Measurements from ENCODE around the gene UPP1. TPM values are rescaled to one million over a fixed set of nuclear protein-coding genes. Genes with fewer than 3 reads are reported as not detected.
"Not testable (repeated sequence)": the region's sequence is repeated elsewhere in the genome, so short reads cannot be mapped to it uniquely, and the experiment has no call there.

UPP1 gene
- total and polyA plus RNA-seq, 10 of the 15 experiments (the other 5 are each of a cell fraction or from before 2014, with no cell fraction given) = 0.93 to 7.9 (median 3.8) TPM

DNA sequence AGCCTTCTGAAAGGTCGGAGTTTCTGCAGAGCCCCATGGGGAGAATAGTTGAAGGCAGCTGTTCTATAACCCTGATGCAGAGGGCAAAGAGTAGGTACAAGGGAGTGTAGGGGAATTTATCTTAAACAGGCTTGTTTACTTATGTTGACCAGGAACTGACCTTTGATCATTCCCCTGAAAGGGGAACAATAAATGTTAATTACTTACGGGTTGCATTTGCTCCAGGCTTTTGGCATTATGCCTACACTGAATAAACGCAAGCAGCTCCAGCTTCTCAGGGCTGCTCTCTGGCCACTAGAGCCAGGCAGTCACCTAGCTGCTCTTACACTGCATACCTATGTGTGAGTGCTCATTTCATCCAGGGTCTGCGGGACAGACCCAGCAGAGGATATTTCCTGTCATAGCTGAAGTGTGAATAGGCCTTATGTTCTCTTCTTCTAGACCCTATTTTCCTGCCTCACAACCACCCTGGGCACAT is 55.3 kb downstream of the UPP1 start (continued):
- TF ChIP-seq, protein P1, sequence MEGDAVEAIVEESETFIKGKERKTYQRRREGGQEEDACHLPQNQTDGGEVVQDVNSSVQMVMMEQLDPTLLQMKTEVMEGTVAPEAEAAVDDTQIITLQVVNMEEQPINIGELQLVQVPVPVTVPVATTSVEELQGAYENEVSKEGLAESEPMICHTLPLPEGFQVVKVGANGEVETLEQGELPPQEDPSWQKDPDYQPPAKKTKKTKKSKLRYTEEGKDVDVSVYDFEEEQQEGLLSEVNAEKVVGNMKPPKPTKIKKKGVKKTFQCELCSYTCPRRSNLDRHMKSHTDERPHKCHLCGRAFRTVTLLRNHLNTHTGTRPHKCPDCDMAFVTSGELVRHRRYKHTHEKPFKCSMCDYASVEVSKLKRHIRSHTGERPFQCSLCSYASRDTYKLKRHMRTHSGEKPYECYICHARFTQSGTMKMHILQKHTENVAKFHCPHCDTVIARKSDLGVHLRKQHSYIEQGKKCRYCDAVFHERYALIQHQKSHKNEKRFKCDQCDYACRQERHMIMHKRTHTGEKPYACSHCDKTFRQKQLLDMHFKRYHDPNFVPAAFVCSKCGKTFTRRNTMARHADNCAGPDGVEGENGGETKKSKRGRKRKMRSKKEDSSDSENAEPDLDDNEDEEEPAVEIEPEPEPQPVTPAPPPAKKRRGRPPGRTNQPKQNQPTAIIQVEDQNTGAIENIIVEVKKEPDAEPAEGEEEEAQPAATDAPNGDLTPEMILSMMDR (IDR thresholded peaks at IDR 0.05 in 2 of 3, conservative IDR thresholded peaks at IDR 0.05 in 1 of 3; ENCODE audit: control insufficient read depth in 2 of 3, extremely low read depth in 1 of 3, insufficient read depth in 1 of 3, low read depth in 3 of 3, low read length in 3 of 3) = no peak

DNA sequence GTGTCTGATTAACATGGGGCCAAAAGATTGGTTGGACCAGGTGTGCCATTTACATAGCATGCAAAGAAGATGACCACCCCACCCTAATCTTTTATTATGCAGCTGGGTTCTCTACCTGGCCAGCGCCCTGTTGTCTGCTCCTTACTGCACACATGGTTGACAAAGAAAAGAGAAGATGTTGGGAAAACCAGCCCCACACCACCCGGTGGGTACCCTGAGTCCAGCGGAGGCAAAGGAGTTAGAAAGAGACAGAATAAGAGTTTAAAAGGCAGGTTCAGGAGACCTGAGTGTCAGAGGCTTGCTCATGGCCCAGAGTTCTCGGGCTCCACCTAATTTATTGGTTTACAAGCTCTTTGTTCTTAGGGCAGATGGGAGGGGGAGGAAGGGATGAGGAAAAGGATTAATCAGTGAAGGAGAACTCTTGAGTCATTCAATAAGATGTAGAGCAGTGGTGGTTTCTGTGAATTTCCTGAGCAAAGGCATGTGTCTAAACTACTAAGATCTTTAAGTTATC is 58.1 kb downstream of the UPP1 start:
- Histone ChIP-seq H3K9me3 (replicated peaks; ENCODE audit: control insufficient read depth, insufficient read depth, low read length) (no peaks in the 10 kb centered on the region), H3K9ac (ENCODE audit: control insufficient read depth, insufficient read depth, low read length) (no peak overlapping the region), H3K27me3 (replicated peaks in 1 of 2; ENCODE audit: control insufficient read depth in 2 of 2, insufficient read depth in 2 of 2, low read length in 1 of 2) (peaks cover 0 to 2% of the 10 kb centered on the region in 2 experiments; a peak in 3 of 4 replicates), H3K4me1 (ENCODE audit: control insufficient read depth, insufficient read depth, low read length) (no peaks in the 10 kb centered on the region), H2AFZ (ENCODE audit: control insufficient read depth, low read depth, low read length) (no peak overlapping the region), H4K20me1 (ENCODE audit: control insufficient read depth, insufficient read depth) (no peaks in the 10 kb centered on the region), H3K36me3 (ENCODE audit: control insufficient read depth in 2 of 2, insufficient read depth in 2 of 2, low read length in 1 of 2) (no peaks in the 10 kb centered on the region), H3K79me2 (ENCODE audit: control insufficient read depth, insufficient read depth, low read length) (no peaks in the 10 kb centered on the region), H3K4me2 (ENCODE audit: control insufficient read depth, insufficient read depth) (no peak overlapping the region), H3K4me3 (no peak overlapping the region), H3K27ac (ENCODE audit: control insufficient read depth, insufficient read depth) (no peak overlapping the region)
- intact Hi-C loops (cut with micrococcal nuclease; ENCODE audit: unreplicated experiment) (no loop called here), in situ Hi-C loops (cut with MboI) (no loop called here)
- FAIRE-seq (no peak), ATAC-seq (no peak), DNase-seq (ENCODE audit: low read depth, low spot score) (no peak)
- SMC1A ChIA-PET (ENCODE audit: uncharacterized antibody, unreplicated experiment) = no interaction called here
- CTCF ChIA-PET = no interaction called here
- no TSS peak for BruUV-seq (replicated peaks)
- WGBS (ENCODE audit: insufficient coverage, insufficient replicate concordance, low lambda C conversion rate, missing lambda C conversion rate) = 21% methylated on average over 4 of the region's 4 CpGs
- POLR2A ChIA-PET = no interaction called here
- TF ChIP-seq BMI1 (IDR thresholded peaks at IDR 0.05; ENCODE audit: borderline replicate concordance) (no peak), SMAD1 (IDR thresholded peaks at IDR 0.05; ENCODE audit: low read depth, partially characterized antibody) (no peak), SIN3A (IDR thresholded peaks at IDR 0.05; ENCODE audit: low read depth, low read length) (no peak), NFYA (IDR thresholded peaks at IDR 0.05; ENCODE audit: borderline replicate concordance, low read depth, low read length) (no peak), ZNF217 (IDR thresholded peaks at IDR 0.05) (no peak)
- TF ChIP-seq, protein P2, sequence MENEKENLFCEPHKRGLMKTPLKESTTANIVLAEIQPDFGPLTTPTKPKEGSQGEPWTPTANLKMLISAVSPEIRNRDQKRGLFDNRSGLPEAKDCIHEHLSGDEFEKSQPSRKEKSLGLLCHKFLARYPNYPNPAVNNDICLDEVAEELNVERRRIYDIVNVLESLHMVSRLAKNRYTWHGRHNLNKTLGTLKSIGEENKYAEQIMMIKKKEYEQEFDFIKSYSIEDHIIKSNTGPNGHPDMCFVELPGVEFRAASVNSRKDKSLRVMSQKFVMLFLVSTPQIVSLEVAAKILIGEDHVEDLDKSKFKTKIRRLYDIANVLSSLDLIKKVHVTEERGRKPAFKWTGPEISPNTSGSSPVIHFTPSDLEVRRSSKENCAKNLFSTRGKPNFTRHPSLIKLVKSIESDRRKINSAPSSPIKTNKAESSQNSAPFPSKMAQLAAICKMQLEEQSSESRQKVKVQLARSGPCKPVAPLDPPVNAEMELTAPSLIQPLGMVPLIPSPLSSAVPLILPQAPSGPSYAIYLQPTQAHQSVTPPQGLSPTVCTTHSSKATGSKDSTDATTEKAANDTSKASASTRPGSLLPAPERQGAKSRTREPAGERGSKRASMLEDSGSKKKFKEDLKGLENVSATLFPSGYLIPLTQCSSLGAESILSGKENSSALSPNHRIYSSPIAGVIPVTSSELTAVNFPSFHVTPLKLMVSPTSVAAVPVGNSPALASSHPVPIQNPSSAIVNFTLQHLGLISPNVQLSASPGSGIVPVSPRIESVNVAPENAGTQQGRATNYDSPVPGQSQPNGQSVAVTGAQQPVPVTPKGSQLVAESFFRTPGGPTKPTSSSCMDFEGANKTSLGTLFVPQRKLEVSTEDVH (IDR thresholded peaks at IDR 0.05; ENCODE audit: low read depth, partially characterized antibody) = no peak
- TF ChIP-seq, protein P3, sequence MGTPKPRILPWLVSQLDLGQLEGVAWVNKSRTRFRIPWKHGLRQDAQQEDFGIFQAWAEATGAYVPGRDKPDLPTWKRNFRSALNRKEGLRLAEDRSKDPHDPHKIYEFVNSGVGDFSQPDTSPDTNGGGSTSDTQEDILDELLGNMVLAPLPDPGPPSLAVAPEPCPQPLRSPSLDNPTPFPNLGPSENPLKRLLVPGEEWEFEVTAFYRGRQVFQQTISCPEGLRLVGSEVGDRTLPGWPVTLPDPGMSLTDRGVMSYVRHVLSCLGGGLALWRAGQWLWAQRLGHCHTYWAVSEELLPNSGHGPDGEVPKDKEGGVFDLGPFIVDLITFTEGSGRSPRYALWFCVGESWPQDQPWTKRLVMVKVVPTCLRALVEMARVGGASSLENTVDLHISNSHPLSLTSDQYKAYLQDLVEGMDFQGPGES (IDR thresholded peaks at IDR 0.05) = no peak
- RAD21 ChIA-PET (ENCODE audit: unreplicated experiment) = no interaction called here

DNA sequence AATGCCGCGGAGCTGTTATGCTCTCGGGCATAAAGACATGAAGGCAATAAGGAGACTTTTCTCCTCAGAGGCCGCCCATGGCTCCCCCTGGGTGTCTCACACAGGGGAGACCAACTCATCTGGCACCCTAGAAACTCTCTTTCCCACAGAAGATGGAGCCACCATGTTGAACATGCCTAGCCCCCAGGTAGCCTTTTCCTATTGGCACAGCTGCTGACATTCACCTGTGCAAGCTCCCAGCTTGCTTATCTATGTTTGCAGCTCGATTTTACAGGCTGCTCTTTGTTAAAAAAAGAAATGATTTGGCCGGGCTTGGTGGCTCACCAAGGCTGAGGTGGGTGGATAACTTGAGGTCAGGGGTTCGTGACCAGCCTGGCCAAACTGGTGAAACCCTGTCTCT is 58.6 kb downstream of the UPP1 start:
- H3K9ac ChIP-seq (ENCODE audit: control insufficient read depth, insufficient read depth, low read length); H3K4me3 ChIP-seq; H3K27me3 ChIP-seq (replicated peaks in 1 of 2; ENCODE audit: control insufficient read depth in 2 of 2, insufficient read depth in 2 of 2, low read length in 1 of 2); intact Hi-C loops (cut with micrococcal nuclease; ENCODE audit: unreplicated experiment); H3K4me2 ChIP-seq (ENCODE audit: control insufficient read depth, insufficient read depth); H2AFZ ChIP-seq (ENCODE audit: control insufficient read depth, low read depth, low read length); FAIRE-seq; ATAC-seq; H3K79me2 ChIP-seq (ENCODE audit: control insufficient read depth, insufficient read depth, low read length); RAD21 ChIA-PET (ENCODE audit: unreplicated experiment); in situ Hi-C loops (cut with MboI); CTCF ChIA-PET; H3K4me1 ChIP-seq (ENCODE audit: control insufficient read depth, insufficient read depth, low read length); H3K9me3 ChIP-seq (replicated peaks; ENCODE audit: control insufficient read depth, insufficient read depth, low read length); H3K36me3 ChIP-seq (ENCODE audit: control insufficient read depth in 2 of 2, insufficient read depth in 2 of 2, low read length in 1 of 2); H3K27ac ChIP-seq (ENCODE audit: control insufficient read depth, insufficient read depth); POLR2A ChIA-PET; H4K20me1 ChIP-seq (ENCODE audit: control insufficient read depth, insufficient read depth); SMC1A ChIA-PET (ENCODE audit: uncharacterized antibody, unreplicated experiment); DNase-seq (ENCODE audit: low read depth, low spot score); BruUV-seq (replicated peaks): not testable (repeated sequence)
- WGBS (ENCODE audit: insufficient coverage, insufficient replicate concordance, low lambda C conversion rate, missing lambda C conversion rate) = 32% methylated on average over 7 of the region's 7 CpGs
